SK-N-SH treated with all-trans-retinoic acid at 6 μM for 48 hours (cell line): ENCODE results near the gene STK11.

Experiments used
- ARNTL ChIP-seq: fragments of 450-650 bp; formaldehyde crosslinking; IDR thresholded peaks from 2 replicates; pipeline ENCODE4 v1.5.0; 2020; ENCODE audit warnings: low read depth, mild to moderate bottlenecking, moderate library complexity, borderline replicate concordance
- BACH2 ChIP-seq: fragments of 250-450 bp; sonication (Bioruptor Pico); IDR thresholded peaks from 2 replicates; pipeline ENCODE4 v1.9.0; 2021; ENCODE audit warnings: mild to moderate bottlenecking, borderline replicate concordance
- CREB5 ChIP-seq: fragments of 250-450 bp; sonication (Bioruptor Pico); IDR thresholded peaks from 2 replicates; pipeline ENCODE4 v1.5.1; 2020; ENCODE audit warnings: low read depth, mild to moderate bottlenecking, moderate library complexity
- ISL1 ChIP-seq: fragments of 250-450 bp; sonication (Bioruptor Pico); IDR thresholded peaks from 2 replicates; pipeline ENCODE4 v2.1.2; 2022; ENCODE audit warnings: mild to moderate bottlenecking, moderate library complexity
- POU6F1 ChIP-seq: fragments of 250-450 bp; sonication (Bioruptor Pico); IDR thresholded peaks from 2 replicates; pipeline ENCODE4 v1.8.0; 2021; ENCODE audit warnings: low read depth, mild to moderate bottlenecking, moderate library complexity, borderline replicate concordance
- RARB ChIP-seq: fragments of 250-450 bp; sonication (Bioruptor Pico); IDR thresholded peaks from 2 replicates; pipeline ENCODE4 v1.8.0; 2021; ENCODE audit warnings: mild to moderate bottlenecking, moderate library complexity
- TCF4 ChIP-seq: fragments of 250-450 bp; sonication (Bioruptor Pico); IDR thresholded peaks from 2 replicates; pipeline ENCODE4 v1.8.0; 2021; ENCODE audit warnings: mild to moderate bottlenecking, moderate library complexity, borderline replicate concordance
- TSHZ2 ChIP-seq: fragments of 250-450 bp; sonication (Bioruptor Pico); IDR thresholded peaks from 2 replicates; pipeline ENCODE4 v1.5.0; 2020; ENCODE audit warnings: mild to moderate bottlenecking, moderate library complexity
- ZNF565 ChIP-seq: fragments of 450-650 bp; formaldehyde crosslinking; conservative IDR thresholded peaks from 2 replicates; pipeline ENCODE4 v1.5.0; 2020; ENCODE audit warnings: low read depth, mild to moderate bottlenecking, moderate library complexity

GRCh38 chr19:1265615-1266128 lies 60.1 kb downstream of the STK11 start:
- TF ChIP-seq RARB (CRISPR knock-in tag) = no peak
- TF ChIP-seq TCF4 (CRISPR knock-in tag) = no peak
- TF ChIP-seq ZNF565 (CRISPR knock-in tag) = no peak
- TF ChIP-seq CREB5 (CRISPR knock-in tag) = no peak
- no peak for TF ChIP-seq ISL1 (CRISPR knock-in tag)
- TF ChIP-seq TSHZ2 (CRISPR knock-in tag) = no peak
- no peak for TF ChIP-seq BACH2 (CRISPR knock-in tag)
- no peak for TF ChIP-seq POU6F1 (CRISPR knock-in tag)
- TF ChIP-seq ARNTL (CRISPR knock-in tag) = no peak
